OCI-LY3 (cell line): Measurements from ENCODE around the gene STPG4.

ENCODE experiments used
- H2AFZ ChIP-seq: fragments of 200-600, 300-600 bp; shearing (Covaris generic); 2 replicates; pipeline ENCODE4 v1.6.0; 2014; ENCODE audit warnings: antibody characterized with exemption, low read depth, low read length
- H3K27ac ChIP-seq: fragments of 200-600, 300-600 bp; sonication (generic); 2 replicates; pipeline ENCODE4 v1.5.1; 2014; ENCODE audit warnings: mild to moderate bottlenecking, low read length, moderate library complexity, mixed read lengths
- H3K27me3 ChIP-seq: fragments of 200-600, 300-600 bp; sonication (generic); 2 replicates; pipeline ENCODE4 v1.6.1; 2014; ENCODE audit warnings: low read depth, low read length, mixed read lengths
- H3K36me3 ChIP-seq: fragments of 200-600, 300-600 bp; sonication (generic); replicated peaks from 2 replicates; pipeline ENCODE3; 2014; ENCODE audit warnings: low read depth, low read length, mixed read lengths
- H3K4me1 ChIP-seq: fragments of 300-600, 200-600 bp; sonication (generic); 2 replicates; pipeline ENCODE4 v1.6.1; 2014; ENCODE audit warnings: low read length, mixed read lengths
- H3K4me2 ChIP-seq: fragments of 200-600, 300-600 bp; sonication (generic); 2 replicates; pipeline ENCODE4 v1.6.1; 2014; ENCODE audit warnings: low read length, mixed read lengths
- H3K4me3 ChIP-seq: fragments of 300-600, 200-600 bp; sonication (generic); 2 replicates; pipeline ENCODE4 v1.5.1; 2014; ENCODE audit warnings: antibody characterized with exemption, mild to moderate bottlenecking, low read length, moderate library complexity
- H3K79me2 ChIP-seq: fragments of 300-600, 200-600 bp; shearing (Covaris generic); 2 replicates; pipeline ENCODE4 v1.6.1; 2014; ENCODE audit warnings: mild to moderate bottlenecking, low read length, mixed read lengths
- H3K9ac ChIP-seq: fragments of 300-600, 200-600 bp; shearing (Covaris generic); 2 replicates; pipeline ENCODE4 v1.6.0; 2014; ENCODE audit warnings: mild to moderate bottlenecking, low read length, moderate library complexity
- H3K9me3 ChIP-seq: fragments of 200-600, 300-600 bp; shearing (Covaris generic); 2 replicates; pipeline ENCODE4 v1.6.1; 2014; ENCODE audit warnings: low read length, mixed read lengths; ENCODE audit not compliant: insufficient read depth
- H4K20me1 ChIP-seq: fragments of 200-600, 300-600 bp; sonication (generic); 2 replicates; pipeline ENCODE4 v1.6.1; 2016; ENCODE audit warnings: low read length, mixed read lengths; ENCODE audit not compliant: insufficient read depth
- EZH2phosphoT487 ChIP-seq: fragments of 200-600 bp; shearing (Covaris generic); IDR thresholded peaks from 2 replicates; pipeline ENCODE4 v1.6.1; 2018; ENCODE audit warnings: antibody characterized with exemption, mixed run types, low read depth
- TF ChIP-seq, protein P1 (sequence below): fragments of 200-600, 300-600 bp; sonication (generic); IDR thresholded peaks from 2 replicates; pipeline ENCODE4 v1.5.1; 2014; ENCODE audit warnings: antibody characterized with exemption, low read length, low read depth

The STPG4 gene

DNA sequence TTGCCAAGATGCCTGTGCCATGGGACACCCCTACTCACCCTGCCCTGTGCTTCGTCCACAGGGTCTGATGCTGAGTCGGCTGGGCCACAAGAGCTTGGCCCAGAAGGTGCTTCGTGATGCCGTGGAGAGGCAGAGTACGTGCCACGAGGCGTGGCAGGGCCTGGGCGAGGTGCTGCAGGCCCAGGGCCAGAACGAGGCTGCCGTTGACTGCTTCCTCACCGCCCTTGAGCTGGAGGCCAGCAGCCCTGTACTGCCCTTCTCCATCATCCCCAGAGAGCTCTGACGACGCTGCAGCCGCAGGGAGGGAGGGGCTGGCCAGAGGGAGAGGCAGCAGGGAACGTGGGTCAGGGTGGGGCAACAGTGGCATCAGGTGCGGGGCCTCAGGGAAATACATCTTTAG, 81.5 kb downstream of the STPG4 start:
- Histone ChIP-seq H3K4me3 (no peak overlapping the region), H3K36me3 (peaks cover 8% of the 10 kb centered on the region), H3K9ac (no peak overlapping the region), H3K9me3 (no peaks in the 10 kb centered on the region), H3K27me3 (no peaks in the 10 kb centered on the region), H4K20me1 (no peaks in the 10 kb centered on the region), H3K4me2 (no peak overlapping the region), H2AFZ (no peak overlapping the region), H3K27ac (no peak overlapping the region), H3K4me1 (peaks cover 32% of the 10 kb centered on the region), H3K79me2 (no peaks in the 10 kb centered on the region)
- no peak for TF ChIP-seq EZH2phosphoT487
- TF ChIP-seq, protein P1, sequence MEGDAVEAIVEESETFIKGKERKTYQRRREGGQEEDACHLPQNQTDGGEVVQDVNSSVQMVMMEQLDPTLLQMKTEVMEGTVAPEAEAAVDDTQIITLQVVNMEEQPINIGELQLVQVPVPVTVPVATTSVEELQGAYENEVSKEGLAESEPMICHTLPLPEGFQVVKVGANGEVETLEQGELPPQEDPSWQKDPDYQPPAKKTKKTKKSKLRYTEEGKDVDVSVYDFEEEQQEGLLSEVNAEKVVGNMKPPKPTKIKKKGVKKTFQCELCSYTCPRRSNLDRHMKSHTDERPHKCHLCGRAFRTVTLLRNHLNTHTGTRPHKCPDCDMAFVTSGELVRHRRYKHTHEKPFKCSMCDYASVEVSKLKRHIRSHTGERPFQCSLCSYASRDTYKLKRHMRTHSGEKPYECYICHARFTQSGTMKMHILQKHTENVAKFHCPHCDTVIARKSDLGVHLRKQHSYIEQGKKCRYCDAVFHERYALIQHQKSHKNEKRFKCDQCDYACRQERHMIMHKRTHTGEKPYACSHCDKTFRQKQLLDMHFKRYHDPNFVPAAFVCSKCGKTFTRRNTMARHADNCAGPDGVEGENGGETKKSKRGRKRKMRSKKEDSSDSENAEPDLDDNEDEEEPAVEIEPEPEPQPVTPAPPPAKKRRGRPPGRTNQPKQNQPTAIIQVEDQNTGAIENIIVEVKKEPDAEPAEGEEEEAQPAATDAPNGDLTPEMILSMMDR, result no peak

DNA sequence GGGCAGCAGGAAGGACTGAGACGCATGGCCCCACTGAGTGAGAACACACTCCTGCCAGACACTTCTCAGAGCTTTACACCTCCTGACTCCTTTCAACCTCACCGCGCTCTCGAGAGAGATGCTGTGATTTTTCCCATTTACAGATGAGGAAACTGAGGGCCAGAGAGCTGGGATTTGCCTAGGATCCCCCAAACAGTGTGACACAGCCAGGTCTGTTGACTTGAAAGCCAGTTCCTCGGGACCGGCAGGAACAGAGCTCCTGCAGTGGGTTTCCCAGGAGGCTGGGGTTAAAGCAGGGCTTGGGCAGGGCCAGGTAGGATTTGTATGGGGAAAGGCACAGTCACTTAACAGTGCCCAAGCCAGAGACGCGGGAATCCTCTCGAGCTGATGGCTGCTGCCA, 81.9 kb downstream of the STPG4 start:
- no peak overlapping the region for H3K4me3 ChIP-seq
- H3K4me1 ChIP-seq, result peaks cover 32% of the 10 kb centered on the region
- peak overlapping the region; percentile 52; the same call in 1 of the 2 replicates for H3K4me2 ChIP-seq
- TF ChIP-seq EZH2phosphoT487, result no peak
- TF ChIP-seq, protein P1, result no peak
- no peaks in the 10 kb centered on the region for H3K27me3 ChIP-seq
- no peaks in the 10 kb centered on the region for H4K20me1 ChIP-seq
- H3K36me3 ChIP-seq, result peaks cover 8% of the 10 kb centered on the region
- peak overlapping the region; percentile 40 for H3K27ac ChIP-seq
- no peaks in the 10 kb centered on the region for H3K9me3 ChIP-seq
- H2AFZ ChIP-seq, result no peak overlapping the region
- no peaks in the 10 kb centered on the region for H3K79me2 ChIP-seq
- no peak overlapping the region for H3K9ac ChIP-seq

GRCh38 chr2:47072728-47073191, 82.3 kb downstream of the STPG4 start:
- no peak overlapping the region for H3K9ac ChIP-seq

DNA sequence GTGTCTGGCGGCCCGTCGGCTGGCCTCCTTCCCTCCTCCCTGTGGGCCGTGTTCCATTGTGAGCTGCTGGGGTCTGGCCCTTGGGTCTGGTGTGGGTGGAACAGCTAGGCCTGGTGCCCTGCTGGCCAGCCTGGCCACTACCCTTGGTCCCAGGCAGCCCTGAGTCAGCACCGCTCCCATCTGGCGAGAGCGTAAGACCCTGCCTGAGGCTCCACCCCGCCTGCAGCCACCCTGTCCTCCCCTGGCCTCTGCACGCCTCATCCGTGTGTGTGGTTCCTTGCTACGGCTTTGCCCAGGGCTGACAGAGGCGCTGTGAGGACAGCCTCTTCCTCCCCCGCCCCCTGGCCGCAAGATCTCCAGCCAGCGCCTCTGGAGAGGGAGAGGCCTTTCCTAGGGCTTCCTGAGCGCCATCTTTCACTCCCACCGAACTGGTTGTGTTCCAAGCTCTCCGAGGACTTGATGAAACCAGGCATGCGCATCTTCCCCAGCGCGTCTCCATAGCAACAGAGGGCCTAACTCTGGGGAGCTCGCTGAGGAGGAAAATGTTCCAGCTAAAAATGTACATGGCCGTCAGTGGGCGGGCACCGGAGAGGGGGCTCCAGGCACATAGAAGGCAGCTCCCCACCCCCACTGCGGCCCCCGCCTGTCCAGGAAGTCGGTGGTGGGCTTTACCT, 83.0 kb downstream of the STPG4 start:
- H3K9ac ChIP-seq, result no peak overlapping the region
- H3K27ac ChIP-seq, result peak overlapping the region; percentile 40; the same call in 1 of the 2 replicates

More at GRCh38 chr2:47072728-47073191, 82.3 kb downstream of the STPG4 start:
- Histone ChIP-seq H3K4me3 (no peak overlapping the region), H2AFZ (no peak overlapping the region), H3K36me3 (peaks cover 8% of the 10 kb centered on the region), H3K27ac (peak overlapping the region; percentile 40), H3K27me3 (no peaks in the 10 kb centered on the region), H3K9me3 (no peaks in the 10 kb centered on the region), H4K20me1 (no peaks in the 10 kb centered on the region), H3K4me1 (peaks cover 32% of the 10 kb centered on the region), H3K4me2 (peak overlapping the region; percentile 52), H3K79me2 (no peaks in the 10 kb centered on the region)
- TF ChIP-seq, protein P1, result no peak
- TF ChIP-seq EZH2phosphoT487, result no peak

More for the DNA sequence above, 83.0 kb downstream of the STPG4 start:
- Histone ChIP-seq H4K20me1 (no peaks in the 10 kb centered on the region), H3K79me2 (no peaks in the 10 kb centered on the region), H3K4me2 (peak overlapping the region; percentile 52), H2AFZ (no peak overlapping the region), H3K4me1 (peaks cover 32% of the 10 kb centered on the region), H3K36me3 (peaks cover 8% of the 10 kb centered on the region), H3K27me3 (no peaks in the 10 kb centered on the region), H3K4me3 (no peak overlapping the region), H3K9me3 (no peaks in the 10 kb centered on the region)
- no peak for TF ChIP-seq EZH2phosphoT487
- TF ChIP-seq, protein P1, result no peak
